NOMO-1 (cell line): ENCODE measurements around the gene METTL2B.
A peak's percentile ranks its signal among the peaks of the same experiment; 100 is the strongest.
"Not testable (repeated sequence)": the region's sequence is repeated elsewhere in the genome, so short reads cannot be mapped to it uniquely, and the experiment has no call there.

Source experiments
- DNase-seq, 2 experiments: peaks; one replicate each; lab custom pipeline; 2025; ENCODE audit not compliant: unreplicated experiment in 2 of 2; lab: John Stamatoyannopoulos, UW

The METTL2B gene

DNA sequence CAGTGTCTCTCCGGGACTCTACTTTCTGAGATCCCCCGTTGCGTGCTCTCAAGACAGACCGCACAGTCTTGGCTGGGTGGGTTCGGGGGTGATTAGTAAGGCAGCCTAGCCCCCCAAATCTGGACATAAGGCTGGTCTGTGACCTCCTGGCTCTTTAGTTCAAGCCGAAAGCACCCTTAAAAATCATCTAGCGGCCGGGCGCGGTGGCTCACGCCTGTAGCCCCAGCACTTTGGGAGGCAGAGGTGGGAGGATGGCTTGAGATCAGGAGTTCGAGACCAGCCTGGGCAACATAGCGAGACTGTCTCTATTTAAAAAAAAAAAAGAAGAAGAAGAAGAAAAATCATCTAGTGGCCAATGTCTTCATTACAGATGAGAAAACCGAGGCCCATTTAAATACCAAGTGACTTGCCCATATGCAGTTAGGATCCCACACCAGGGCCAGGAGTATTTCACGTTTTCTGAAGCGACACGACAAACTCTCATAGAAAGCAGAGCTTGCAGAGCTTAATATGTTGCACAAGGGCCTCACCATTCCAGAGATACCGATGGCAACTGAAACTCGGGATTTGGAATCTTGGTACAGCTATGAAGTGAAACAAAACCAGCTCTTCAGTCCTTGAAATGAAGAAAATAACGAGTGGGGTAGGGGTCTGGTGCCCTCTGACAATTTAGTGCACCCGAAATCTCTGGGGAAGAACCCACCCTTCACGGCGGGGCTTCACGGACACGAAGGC is 21.6 kb upstream of the METTL2B start:
- DNase-seq: no peak

GRCh38 chr7:128455543-128456254 is 20.8 kb upstream of the METTL2B start, which contains the start of gene HILPDA:
HILPDA (plus strand) TSS chr7:128455878; CDS start chr7:128457269, 1,391 bp downstream.
- DNase-seq: peak; percentile 66 to 76

DNA sequence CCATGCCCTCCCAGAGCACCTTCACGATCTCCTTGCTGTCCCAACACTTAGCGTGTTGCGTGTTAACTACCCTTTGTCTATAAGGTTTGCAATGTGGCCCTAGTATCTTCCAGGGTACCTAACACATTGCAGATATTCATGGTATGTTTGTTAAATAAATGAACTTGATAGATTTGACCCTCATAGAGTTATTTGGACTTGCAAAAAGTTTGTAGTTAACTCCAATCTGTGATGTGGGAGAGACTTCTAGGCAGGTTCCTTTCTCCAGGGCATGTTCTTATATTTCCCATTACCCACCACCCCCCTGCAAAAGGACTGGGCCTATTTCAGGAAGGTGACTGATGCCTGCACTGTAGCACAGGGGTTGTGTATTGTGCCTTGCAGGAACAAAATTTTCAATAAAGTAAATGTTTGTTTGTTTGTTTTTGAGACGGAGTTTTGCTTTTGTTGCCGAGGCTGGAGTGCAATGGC is 20.3 kb upstream of the METTL2B start:
- no peak for DNase-seq

DNA sequence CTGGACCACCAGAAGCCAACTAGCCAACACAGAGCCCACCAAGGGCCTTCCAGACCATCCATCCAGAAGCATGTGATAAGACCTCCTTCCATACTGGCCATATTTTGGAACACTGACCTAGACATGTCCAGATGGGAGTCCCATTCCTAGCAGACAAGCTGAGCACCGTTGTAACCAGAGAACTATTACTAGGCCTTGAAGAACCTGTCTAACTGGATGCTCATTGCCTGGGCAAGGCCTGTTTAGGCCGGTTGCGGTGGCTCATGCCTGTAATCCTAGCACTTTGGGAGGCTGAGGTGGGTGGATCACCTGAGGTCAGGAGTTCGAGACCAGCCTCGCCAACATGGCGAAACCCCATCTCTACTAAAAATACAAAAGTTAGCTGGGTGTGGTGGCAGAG is 19.2 kb upstream of the METTL2B start:
- not testable (repeated sequence) for DNase-seq

- no peak for DNase-seq
Observed at GRCh38 chr7:128458956-128459355, 17.6 kb upstream of the METTL2B start.

DNA sequence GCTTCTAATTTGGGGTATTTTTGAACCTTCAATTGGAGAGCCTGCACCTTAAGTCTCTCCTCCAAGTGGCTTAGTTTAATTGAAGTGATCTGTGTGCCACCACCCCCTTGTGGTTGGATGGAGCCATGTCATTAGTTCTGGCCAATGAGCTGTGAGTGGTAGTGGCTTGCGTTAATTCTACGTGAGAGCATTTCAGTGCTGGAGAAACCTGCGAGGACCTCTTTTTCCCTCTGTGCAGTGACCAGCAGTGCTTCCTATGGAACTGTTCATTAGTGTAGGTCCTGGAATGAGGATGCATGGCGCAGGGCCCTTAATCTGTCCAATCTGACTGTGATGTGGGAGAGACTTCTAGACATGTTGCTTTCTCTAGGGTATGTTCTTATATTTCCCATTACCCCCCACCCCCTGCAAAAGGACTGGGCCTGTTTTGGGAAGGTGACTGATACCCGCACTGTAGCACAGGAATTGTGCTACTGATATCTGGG is 17.1 kb upstream of the METTL2B start:
- DNase-seq: peak; percentile 29 to 45

GRCh38 chr7:128462460-128462859 is 14.1 kb upstream of the METTL2B start:
- DNase-seq: no peak

DNA sequence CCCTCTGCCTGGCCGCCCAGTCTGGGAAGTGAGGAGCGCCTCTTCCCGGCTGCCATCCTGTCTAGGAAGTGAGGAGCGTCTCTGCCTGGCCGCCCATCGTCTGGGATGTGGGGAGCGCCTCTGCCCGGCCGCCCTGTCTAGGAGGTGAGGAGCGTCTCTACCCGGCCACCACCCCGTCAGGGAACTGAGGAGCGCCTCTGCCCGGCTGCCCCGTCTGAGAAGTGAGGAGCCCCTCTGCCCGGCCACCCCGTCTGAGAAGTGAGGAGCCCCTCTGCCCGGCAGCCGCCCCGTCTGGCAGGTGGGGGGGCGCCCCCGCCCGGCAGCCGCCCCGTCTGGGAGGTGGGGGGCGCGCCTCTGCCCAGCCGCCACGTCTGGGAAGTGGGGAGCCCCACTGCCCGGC is 13.2 kb upstream of the METTL2B start:
- not testable (repeated sequence) for DNase-seq

- not testable (repeated sequence) for DNase-seq
Observed at GRCh38 chr7:128463933-128464332, 12.6 kb upstream of the METTL2B start.

GRCh38 chr7:128466871-128467270 is 9.7 kb upstream of the METTL2B start:
- DNase-seq: not testable (repeated sequence)

- DNase-seq: not testable (repeated sequence)
Observed at GRCh38 chr7:128477336-128477690, 765 bp downstream of the METTL2B start.

DNA sequence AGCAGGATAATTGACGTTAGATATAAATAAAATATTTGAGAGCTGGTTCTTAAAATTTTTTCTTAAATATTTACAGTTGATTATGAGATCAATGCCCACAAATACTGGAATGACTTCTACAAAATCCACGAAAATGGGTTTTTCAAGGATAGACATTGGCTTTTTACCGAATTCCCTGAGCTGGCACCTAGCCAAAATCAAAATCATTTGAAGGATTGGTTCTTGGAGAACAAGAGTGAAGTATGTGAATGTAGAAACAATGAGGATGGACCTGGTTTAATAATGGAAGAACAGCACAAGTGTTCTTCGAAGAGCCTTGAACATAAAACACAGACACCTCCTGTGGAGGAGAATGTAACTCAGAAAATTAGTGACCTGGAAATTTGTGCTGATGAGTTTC is 2.5 kb downstream of the METTL2B start:
- not testable (repeated sequence) for DNase-seq

DNA sequence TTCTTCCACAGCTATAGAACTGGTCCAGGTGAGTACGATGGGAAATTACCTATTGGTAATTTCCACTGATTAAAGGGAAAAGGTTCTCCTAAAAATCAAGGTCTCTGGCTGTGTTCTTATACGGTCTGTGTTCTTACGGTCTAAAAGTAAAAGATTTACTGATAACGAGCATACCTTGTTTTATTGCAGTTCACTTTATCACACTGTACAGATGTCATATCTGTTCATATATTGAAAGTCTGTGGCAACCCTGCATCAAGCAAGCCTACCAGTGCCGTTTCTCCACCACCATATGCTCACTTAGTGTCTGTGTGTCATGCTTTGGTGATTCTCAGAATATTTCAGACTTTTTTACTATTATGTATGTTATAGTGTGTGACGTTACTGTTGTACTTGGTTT is 11.6 kb downstream of the METTL2B start:
- not testable (repeated sequence) for DNase-seq

- no peak for DNase-seq
Observed at GRCh38 chr7:128497405-128497804, 20.9 kb downstream of the METTL2B start.

GRCh38 chr7:128505416-128505815 is 28.9 kb downstream of the METTL2B start:
- not testable (repeated sequence) for DNase-seq

DNA sequence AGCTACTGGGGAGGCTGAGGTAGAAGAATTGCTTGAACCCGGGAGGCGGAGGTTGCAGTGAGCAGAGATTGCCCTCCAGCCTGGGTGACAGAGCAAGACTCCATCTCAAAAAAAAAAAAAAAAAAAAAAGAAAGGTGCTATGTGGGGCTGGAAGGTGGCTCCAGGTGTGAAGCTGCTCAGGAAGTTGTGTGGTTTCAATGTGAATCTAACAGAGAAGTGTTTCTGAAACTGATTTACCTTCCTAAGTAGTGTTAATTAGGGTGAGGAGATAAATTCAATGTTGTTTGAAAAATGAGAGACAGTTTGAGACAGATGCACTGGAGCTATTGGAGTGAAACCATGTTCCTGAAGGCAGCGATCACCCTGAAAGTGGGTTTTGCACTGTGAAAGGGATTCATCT is 30.3 kb downstream of the METTL2B start:
- not testable (repeated sequence) for DNase-seq

GRCh38 chr7:128507321-128507993 is 30.9 kb downstream of the METTL2B start:
- DNase-seq: not testable (repeated sequence)

DNA sequence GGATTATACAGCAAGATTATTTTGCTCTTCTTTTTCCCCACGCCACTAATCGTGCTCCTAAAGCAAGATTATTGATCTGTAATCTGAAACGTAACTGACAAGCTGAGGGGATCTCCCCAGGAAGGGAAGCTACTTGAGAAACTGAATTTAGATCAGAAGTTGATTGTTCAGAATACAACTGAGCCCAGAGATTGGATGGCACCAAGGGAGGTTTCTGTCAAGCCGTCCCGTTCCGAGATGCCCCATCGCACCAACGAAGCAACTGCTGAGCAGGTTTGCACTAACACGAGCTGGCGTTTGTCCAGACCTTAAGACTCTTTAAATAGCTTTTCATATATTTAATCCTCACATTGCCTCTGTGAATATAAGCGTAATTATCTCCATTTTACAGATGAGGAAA is 35.1 kb downstream of the METTL2B start:
- not testable (repeated sequence) for DNase-seq

DNA sequence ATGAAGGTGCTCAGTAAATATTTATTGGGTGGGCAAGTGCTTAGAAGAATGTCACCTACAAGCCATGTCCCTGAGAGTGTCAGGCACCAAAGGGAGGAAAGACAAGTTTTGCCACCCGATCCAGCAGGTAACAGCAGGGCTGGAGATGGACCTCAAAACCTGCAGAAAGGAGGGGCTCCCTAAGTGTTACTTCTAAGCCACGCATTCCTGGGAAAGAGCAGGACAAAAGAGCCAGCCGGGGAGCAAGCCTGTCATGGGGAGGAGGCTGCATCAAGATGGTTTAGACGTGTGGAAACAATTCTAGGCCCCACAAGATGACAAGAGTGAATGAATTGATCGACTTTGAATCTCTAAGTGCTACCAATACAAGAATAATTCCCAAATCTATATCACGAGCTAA is 38.7 kb downstream of the METTL2B start:
- DNase-seq: not testable (repeated sequence)

DNA sequence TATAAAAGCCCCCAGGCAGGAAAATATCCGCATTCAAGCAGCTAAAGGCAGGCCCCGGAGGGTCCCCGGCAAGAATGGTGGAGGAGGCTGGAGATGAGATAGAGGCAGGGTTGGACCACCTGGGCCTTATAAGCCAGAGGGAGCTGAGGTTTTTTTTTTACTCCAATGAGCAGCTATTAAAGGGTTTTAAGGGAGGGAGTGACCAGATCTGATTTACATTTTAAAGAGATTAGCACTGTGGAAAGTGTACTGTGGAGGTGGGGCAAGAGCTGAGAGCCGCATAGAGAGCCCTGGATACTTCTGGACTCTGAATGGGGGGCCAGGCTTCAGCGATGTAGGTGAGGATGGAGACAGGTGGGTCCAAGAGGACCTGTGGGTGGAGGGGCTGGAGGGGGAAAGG is 40.5 kb downstream of the METTL2B start:
- DNase-seq: not testable (repeated sequence)

- DNase-seq: peak in 1 of 2 experiments; percentile 41
Observed at GRCh38 chr7:128523226-128523931, 46.8 kb downstream of the METTL2B start.
